Left lobe of liver (tissue), 2 donors: ENCODE measurements around the gene RIMKLB. TPM values are rescaled to one million over a fixed set of nuclear protein-coding genes. Genes with fewer than 3 reads are reported as not detected.

ENCODE experiments used
- ATAC-seq: fragments of 200-7000 bp; cut with Tn5 transposase; one replicate; pipeline ENCODE4 v1.9.1; 2020; ENCODE audit warnings: mild to moderate bottlenecking, moderate library complexity
- DNase-seq: peaks from one replicate; pipeline ENCODE4 v3.0.0-alpha.2; 2020; ENCODE audit warnings: low spot score
- total RNA-seq: library from RNA; stranded (reverse); gene quantifications from one replicate; pipeline ENCODE4 v1.2.1, GENCODE V29; 2021
- donor health status: DM: no; HTN: no; CAD: no; lungs with moderate emphysema.
- donor health status: DM: no; HTN: yes; CAD: no.

The RIMKLB gene
- 1.9 TPM for total RNA-seq

- ATAC-seq = peak; percentile 91
- peak; percentile 62 for DNase-seq
Measured at GRCh38 chr12:8697476-8698131, at the start of gene RIMKLB. Gene RIMKLB (plus strand): TSS chr12:8697991. CDS start chr12:8713867, 15,876 bp downstream.

- ATAC-seq = no peak
- DNase-seq = no peak
Measured at GRCh38 chr12:8648576-8649205, 49.1 kb upstream of the RIMKLB start.

- DNase-seq (no peak), ATAC-seq (no peak)
Measured at GRCh38 chr12:8655421-8655820, 42.4 kb upstream of the RIMKLB start.

- ATAC-seq (no peak), DNase-seq (no peak)
Measured at GRCh38 chr12:8658346-8658745, 39.4 kb upstream of the RIMKLB start.

- DNase-seq = no peak
- ATAC-seq = no peak
Measured at GRCh38 chr12:8661016-8661415, 36.8 kb upstream of the RIMKLB start.

GRCh38 chr12:8661751-8662150, 36.0 kb upstream of the RIMKLB start:
- DNase-seq (no peak), ATAC-seq (no peak)

- DNase-seq (no peak), ATAC-seq (no peak)
Measured at GRCh38 chr12:8662593-8662992, 35.2 kb upstream of the RIMKLB start, which contains the start of gene MFAP5. Gene MFAP5 (minus strand): TSS chr12:8662826. CDS start chr12:8662104, 722 bp downstream.

- ATAC-seq = peak; percentile 23
- DNase-seq = no peak
Measured at GRCh38 chr12:8664228-8664913, 33.4 kb upstream of the RIMKLB start.

- ATAC-seq (no peak), DNase-seq (no peak)
Measured at GRCh38 chr12:8665759-8666158, 32.0 kb upstream of the RIMKLB start.

- no peak for DNase-seq
- no peak for ATAC-seq
Measured at GRCh38 chr12:8667270-8667669, 30.5 kb upstream of the RIMKLB start.

- no peak for ATAC-seq
- no peak for DNase-seq
Measured at GRCh38 chr12:8668441-8668840, 29.4 kb upstream of the RIMKLB start.

- ATAC-seq (no peak), DNase-seq (no peak)
Measured at GRCh38 chr12:8672381-8672780, 25.4 kb upstream of the RIMKLB start.

GRCh38 chr12:8675591-8676036, 22.2 kb upstream of the RIMKLB start:
- ATAC-seq = no peak

GRCh38 chr12:8676651-8677050, 21.1 kb upstream of the RIMKLB start:
- ATAC-seq (no peak), DNase-seq (no peak)

More at GRCh38 chr12:8675591-8676036, 22.2 kb upstream of the RIMKLB start:
- no peak for DNase-seq

- no peak for DNase-seq
Measured at GRCh38 chr12:8677362-8677761, 20.4 kb upstream of the RIMKLB start.

GRCh38 chr12:8678661-8679111, 19.1 kb upstream of the RIMKLB start:
- DNase-seq = no peak
- ATAC-seq = no peak

More at GRCh38 chr12:8677362-8677761, 20.4 kb upstream of the RIMKLB start:
- no peak for ATAC-seq

- no peak for DNase-seq
- no peak for ATAC-seq
Measured at GRCh38 chr12:8680533-8680932, 17.3 kb upstream of the RIMKLB start.

GRCh38 chr12:8681129-8681884, 16.5 kb upstream of the RIMKLB start:
- no peak for DNase-seq
- no peak for ATAC-seq

- DNase-seq = no peak
- ATAC-seq = no peak
Measured at GRCh38 chr12:8685051-8685450, 12.7 kb upstream of the RIMKLB start.

- ATAC-seq = peak; percentile 70
- no peak for DNase-seq
Measured at GRCh38 chr12:8687846-8688601, 9.8 kb upstream of the RIMKLB start.
